Mononuclear cell (primary cell): ENCODE measurements around the gene PPM1N. TPM values are rescaled to one million over a fixed set of nuclear protein-coding genes. Genes with fewer than 3 reads are reported as not detected.

Source experiments
- H3K27me3 ChIP-seq: 2 replicates; pipeline ENCODE4 v1.6.0; 2011; ENCODE audit warnings: low read length, control low read depth; ENCODE audit not compliant: insufficient read depth
- H3K4me1 ChIP-seq: 2 replicates; pipeline ENCODE4 v1.5.1; 2011; ENCODE audit warnings: mild to moderate bottlenecking, low read length, control low read depth; ENCODE audit not compliant: insufficient read depth
- H3K4me3 ChIP-seq: 2 replicates; pipeline ENCODE4 v1.5.1; 2011; ENCODE audit warnings: mild to moderate bottlenecking, low read length, moderate library complexity
- H3K9me3 ChIP-seq: 2 replicates; pipeline ENCODE4 v1.5.1; 2011; ENCODE audit warnings: low read depth, mild to moderate bottlenecking, control low read depth, low read length
- total RNA-seq: library from RNA; depleted of rRNA; stranded (reverse); fragments of >200 nt; gene quantifications from one replicate; pipeline ENCODE4 v1.2.3, GENCODE V29; 2012

PPM1N gene, protein sequence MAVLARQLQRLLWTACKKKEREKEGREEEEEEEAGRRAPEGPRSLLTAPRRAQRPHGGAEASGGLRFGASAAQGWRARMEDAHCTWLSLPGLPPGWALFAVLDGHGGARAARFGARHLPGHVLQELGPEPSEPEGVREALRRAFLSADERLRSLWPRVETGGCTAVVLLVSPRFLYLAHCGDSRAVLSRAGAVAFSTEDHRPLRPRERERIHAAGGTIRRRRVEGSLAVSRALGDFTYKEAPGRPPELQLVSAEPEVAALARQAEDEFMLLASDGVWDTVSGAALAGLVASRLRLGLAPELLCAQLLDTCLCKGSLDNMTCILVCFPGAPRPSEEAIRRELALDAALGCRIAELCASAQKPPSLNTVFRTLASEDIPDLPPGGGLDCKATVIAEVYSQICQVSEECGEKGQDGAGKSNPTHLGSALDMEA
- 4.3 TPM for total RNA-seq

DNA sequence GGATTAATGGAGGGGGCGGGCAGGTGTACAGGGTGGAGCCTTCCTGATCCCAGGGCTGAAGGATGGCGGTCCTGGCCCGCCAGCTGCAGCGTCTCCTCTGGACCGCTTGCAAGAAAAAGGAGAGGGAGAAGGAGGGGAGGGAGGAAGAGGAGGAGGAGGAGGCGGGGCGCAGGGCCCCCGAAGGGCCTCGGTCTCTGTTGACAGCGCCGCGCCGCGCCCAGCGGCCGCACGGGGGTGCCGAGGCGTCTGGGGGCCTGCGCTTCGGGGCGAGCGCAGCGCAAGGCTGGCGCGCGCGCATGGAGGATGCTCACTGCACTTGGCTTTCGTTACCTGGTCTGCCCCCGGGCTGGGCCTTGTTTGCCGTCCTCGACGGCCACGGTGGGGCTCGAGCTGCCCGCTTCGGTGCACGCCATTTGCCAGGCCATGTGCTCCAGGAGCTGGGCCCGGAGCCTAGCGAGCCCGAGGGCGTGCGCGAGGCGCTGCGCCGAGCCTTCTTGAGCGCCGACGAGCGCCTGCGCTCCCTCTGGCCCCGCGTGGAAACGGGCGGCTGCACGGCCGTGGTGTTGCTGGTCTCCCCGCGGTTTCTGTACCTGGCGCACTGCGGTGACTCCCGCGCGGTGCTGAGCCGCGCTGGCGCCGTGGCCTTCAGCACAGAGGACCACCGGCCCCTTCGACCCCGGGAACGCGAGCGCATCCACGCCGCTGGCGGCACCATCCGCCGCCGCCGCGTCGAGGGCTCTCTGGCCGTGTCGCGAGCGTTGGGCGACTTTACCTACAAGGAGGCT, at the start of gene PPM1N:
Gene PPM1N, plus strand, starts transcription at position 33 of the 785 bp plus-strand sequence. Its CDS starts 30 bp downstream, at position 63.
- H3K4me1 ChIP-seq = peaks cover 73% of the 10 kb centered on the region
- H3K27me3 ChIP-seq = peaks cover 26% of the 10 kb centered on the region
- H3K4me3 ChIP-seq = peak within 1 kb of the TSS; percentile 0
- no peaks in the 10 kb centered on the region for H3K9me3 ChIP-seq

DNA sequence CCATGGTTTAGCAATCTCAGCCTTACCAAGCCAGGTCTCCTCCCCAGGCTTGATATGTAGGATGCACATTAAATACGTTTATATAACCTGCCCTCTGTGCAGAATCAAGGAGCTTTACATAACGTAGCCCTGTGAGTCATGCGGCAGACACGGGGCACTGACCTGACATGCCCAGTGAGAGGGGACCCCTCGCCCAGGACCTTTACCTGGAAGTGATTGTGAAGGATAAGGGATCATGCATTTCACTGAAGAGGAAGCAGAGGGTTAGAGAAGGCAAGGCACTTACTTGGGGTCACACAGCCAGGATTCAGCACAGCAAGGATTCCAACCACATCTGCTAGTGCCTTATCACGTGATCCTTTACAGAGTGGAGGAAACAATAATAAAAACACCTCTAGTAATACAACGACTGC, 49.4 kb upstream of the PPM1N start:
- H3K4me1 ChIP-seq = peaks cover 52% of the 10 kb centered on the region

DNA sequence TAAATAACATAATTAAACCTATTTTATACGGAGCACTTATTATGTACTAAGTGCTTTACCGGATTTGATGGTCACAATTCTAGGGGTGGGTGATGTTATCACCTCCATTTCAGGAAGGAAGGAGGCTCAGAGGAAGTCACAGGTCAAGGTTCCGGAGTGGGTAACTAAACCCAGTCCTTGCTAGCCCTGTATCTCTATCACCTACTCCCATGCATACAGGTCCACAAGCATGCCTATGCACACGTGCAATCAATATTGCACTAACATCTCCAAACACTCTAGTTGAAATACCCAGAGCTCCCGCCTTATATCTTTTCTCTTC, 48.3 kb upstream of the PPM1N start:
- Histone ChIP-seq H3K4me1 (peaks cover 54% of the 10 kb centered on the region), H3K4me3 (peak overlapping the region; percentile 56)

More for the DNA sequence above, 49.4 kb upstream of the PPM1N start:
- no peak overlapping the region for H3K4me3 ChIP-seq
- H3K9me3 ChIP-seq = no peaks in the 10 kb centered on the region
- peaks cover 3% of the 10 kb centered on the region for H3K27me3 ChIP-seq

DNA sequence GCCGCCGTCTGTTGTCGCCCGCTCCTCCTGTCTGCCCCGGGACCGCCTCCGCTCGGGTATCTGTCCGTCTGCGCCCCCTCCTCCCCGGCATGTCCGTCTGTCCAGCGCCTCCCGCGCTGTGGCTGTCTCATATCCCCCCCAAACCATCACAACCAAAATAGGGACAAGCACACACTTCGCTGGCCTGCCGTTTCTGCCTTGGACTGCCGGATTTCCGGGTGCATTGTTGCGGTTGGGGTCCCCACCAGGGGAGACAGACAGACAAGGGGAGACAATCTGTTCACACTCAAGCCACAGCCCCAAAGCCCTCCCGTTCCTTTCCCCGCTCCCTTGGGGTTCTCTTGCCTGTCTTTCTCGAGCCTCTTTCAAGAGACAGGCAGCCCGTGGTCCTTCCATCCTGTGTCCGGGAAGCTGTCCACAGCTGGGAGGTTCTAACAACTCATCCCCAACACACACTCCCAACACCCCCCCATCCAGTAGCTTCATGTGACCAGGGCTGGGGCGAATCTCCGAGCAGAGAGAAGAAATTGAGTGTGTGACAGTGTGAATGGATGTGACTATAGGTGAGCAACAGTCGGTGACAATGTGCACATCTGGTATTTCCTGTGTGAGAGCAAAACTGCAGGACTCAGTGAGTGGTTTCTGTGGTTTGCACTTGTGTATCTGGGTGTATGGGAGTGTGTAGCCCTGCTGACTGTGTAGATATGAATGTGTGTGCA, 47.0 kb upstream of the PPM1N start:
- H3K27me3 ChIP-seq = peaks cover 3% of the 10 kb centered on the region
- H3K9me3 ChIP-seq = no peaks in the 10 kb centered on the region
- H3K4me3 ChIP-seq = peak overlapping the region; percentile 53
- peaks cover 65% of the 10 kb centered on the region for H3K4me1 ChIP-seq

More for the DNA sequence above, 48.3 kb upstream of the PPM1N start:
- Histone ChIP-seq H3K9me3 (no peaks in the 10 kb centered on the region), H3K27me3 (peaks cover 3% of the 10 kb centered on the region)

DNA sequence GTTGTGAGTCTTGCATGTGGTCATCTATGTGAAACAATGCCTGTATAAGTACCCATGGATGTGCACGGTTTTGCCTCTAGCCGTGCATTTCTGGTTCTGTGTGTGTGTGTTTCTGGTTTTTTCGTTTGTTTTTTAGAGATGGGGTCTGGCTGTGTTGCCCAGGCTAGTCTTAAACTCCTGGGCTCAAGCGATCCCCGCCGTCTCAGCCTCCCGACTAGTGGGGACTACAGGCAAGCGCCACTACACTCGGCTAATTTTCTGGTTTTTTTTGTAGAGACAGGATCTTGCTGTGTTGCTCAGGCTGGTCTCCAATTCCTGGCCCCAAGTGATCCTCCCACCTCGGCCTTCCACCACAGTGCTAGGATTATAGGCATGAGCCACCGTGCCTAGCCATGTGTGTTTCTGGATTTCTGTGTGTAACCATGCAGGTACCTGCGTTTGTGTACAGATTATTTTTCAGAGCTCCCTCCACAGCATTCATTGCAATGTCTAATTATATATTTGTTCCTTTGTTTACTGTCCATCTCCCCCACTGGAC, 46.3 kb upstream of the PPM1N start:
- Histone ChIP-seq H3K9me3 (no peaks in the 10 kb centered on the region), H3K27me3 (peaks cover 3% of the 10 kb centered on the region), H3K4me3 (no peak overlapping the region), H3K4me1 (peaks cover 72% of the 10 kb centered on the region)

DNA sequence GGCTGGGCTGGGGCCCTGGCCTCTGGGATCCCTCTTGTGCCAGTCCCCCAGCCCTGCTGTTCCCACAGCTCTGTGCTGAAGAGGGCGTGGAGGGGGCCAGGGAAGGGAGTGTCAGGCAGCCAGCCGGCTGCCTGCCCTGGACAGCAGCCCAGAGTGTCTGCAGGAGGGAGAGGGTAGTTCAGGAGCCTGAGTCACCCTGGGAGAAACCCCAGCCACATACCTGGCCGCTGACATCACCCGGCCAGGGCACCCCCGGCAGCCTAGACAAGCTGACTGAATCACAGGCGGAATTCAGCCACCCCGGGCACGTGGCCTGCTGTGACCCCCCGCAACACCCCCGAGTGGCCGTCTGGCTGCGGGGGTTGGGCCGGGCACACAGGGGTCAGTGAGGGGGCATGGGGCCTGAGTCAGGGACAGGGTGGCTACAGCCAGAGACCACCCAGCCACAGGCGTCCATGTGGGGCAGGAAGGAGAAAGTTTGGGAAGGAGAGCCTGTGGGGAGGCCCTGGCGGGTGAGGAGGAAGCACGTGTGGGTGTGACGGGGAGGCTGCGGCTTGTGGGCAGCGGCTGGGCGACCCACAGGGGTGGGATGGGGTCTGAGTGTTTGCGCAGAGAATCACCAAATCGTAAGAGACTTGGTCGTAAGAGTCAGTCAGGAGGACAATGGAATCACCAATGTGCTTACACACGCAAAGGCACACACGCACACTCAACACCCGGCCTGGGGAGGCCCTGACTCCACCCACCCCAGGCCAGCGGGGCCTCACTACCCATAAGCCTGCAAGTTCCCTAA, 42.3 kb upstream of the PPM1N start:
- peaks cover 3% of the 10 kb centered on the region for H3K27me3 ChIP-seq
- H3K4me3 ChIP-seq = no peak overlapping the region
- H3K9me3 ChIP-seq = no peaks in the 10 kb centered on the region
- H3K4me1 ChIP-seq = peaks cover 55% of the 10 kb centered on the region

DNA sequence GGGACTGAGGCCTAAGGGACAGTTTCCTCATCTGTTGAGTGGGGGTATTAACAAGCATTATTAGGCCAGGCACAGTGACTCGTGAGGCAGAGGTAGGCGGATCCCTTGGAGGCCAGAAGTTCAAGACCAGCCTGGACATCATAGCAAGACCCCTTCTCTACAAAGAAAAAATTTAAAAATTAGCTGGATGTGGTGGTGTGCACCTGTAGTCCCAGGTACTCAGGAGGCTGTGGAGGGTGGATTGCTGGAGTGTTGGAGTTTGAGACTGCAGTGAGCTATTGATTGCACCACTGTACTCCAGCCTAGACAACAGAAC, 41.8 kb upstream of the PPM1N start:
- Histone ChIP-seq H3K27me3 (peaks cover 3% of the 10 kb centered on the region), H3K4me3 (no peak overlapping the region), H3K9me3 (no peaks in the 10 kb centered on the region), H3K4me1 (peaks cover 49% of the 10 kb centered on the region)

DNA sequence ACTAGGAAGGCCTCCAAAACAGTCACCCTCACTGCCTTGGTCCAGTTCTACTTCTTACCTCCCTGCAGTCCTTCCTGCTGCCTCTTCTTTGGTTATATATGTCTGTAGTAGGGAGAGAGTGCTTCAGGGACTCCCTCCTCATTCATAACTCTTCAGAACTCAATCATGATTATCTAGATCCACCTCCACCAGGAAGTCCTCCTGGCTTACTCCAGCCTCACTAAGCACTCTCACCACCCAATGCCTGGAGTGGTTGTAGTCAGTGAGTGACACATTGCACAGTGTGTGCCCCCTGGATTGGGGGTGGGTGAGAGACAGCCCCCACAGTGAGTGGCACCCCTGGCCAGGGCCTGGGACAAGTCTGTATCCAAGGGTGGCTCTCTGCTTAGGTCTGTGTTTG, 40.5 kb upstream of the PPM1N start:
- H3K9me3 ChIP-seq = no peaks in the 10 kb centered on the region
- peaks cover 37% of the 10 kb centered on the region for H3K4me1 ChIP-seq
- H3K4me3 ChIP-seq = no peak overlapping the region
- H3K27me3 ChIP-seq = no peaks in the 10 kb centered on the region

DNA sequence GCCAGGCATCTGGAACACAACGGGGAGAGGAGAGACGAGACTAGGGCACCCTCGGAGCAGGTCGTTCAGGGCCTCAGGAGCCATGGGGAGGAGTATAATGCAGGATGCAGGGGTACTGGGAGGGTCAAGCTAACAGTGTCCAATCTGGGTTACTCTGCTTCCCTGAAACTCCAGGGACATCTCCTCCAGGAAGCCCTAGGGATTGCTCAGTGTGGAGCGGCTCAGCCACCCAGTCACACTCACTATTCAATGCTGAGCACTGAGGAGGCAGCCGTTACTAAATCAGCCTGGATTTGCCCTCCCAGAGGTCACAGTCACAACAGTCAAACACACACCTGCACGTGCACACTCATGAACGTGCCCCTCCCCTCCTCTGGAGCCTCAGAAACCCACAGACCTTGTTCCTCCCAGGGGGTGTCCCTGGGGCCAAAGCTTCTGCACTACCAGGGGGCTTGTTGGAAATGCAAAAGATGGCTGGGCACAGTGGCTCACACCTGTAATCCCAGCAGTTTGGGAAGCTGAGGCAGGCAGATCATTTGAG, 37.4 kb upstream of the PPM1N start:
- H3K9me3 ChIP-seq = no peaks in the 10 kb centered on the region
- peaks cover 12% of the 10 kb centered on the region for H3K4me1 ChIP-seq
- no peak overlapping the region for H3K4me3 ChIP-seq
- peaks cover 3% of the 10 kb centered on the region for H3K27me3 ChIP-seq

DNA sequence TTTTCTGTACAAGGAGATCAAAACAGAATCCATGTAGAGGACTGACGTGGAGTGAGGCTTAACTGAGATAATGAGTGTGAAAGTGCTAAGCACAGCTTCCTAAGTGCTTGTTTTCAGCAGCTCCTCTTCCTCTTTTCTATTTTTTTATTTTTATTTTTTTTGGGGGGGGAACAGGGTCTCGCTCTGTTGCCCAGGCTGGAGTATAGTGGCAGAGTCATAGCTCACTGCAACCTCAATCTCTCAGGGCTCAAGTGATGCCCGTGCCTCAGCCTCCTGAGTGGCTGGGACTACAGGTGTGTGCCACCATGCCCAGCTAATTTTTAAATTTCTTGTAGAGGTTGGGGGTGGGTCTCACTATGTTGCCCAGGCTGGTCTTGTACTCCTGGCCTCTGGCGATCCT, 36.1 kb upstream of the PPM1N start:
- H3K9me3 ChIP-seq = no peaks in the 10 kb centered on the region

DNA sequence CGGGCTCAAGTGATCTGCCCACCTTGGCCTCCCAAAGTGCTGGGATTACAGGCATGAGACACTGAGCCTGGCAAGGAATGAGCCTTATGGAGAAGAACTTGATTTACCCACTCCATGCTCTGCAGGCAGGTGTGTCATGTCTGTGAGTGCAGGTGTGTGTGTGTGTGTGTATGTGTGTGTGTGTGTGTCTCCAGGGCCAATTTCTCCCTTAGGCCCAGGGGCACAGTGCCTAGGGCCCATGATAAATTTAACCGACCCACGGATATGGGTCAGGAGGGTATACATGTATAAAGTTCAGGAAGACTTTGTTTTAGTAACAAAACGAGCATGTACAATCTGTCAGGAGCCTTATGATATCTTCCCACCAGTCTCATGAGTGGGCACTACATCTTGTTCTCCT, 35.0 kb upstream of the PPM1N start:
- Histone ChIP-seq H3K4me3 (no peak overlapping the region), H3K4me1 (peaks cover 13% of the 10 kb centered on the region), H3K9me3 (no peaks in the 10 kb centered on the region), H3K27me3 (peaks cover 3% of the 10 kb centered on the region)

More for the DNA sequence above, 36.1 kb upstream of the PPM1N start:
- peaks cover 3% of the 10 kb centered on the region for H3K27me3 ChIP-seq
- no peak overlapping the region for H3K4me3 ChIP-seq
- H3K4me1 ChIP-seq = peaks cover 5% of the 10 kb centered on the region

DNA sequence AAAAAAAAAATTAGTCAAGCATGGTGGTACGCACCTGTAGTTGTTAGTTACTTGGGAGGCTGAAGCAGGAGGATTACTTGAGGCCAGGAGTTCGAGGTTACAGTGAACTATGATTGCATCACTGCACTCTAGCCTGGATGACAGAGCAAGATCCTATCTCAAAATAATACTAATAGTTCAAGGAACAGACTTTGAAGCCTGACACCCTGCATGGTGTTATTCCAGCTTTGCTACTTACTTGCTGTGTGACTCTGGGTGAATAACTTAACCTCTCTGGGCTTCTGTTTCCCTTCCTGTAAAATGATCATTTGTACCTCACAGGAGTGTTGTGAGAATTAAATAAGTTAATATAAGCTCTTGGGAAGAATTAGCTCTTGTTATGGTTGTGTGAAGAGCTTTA, 34.0 kb upstream of the PPM1N start:
- Histone ChIP-seq H3K27me3 (peaks cover 3% of the 10 kb centered on the region), H3K4me3 (no peak overlapping the region), H3K4me1 (peaks cover 18% of the 10 kb centered on the region), H3K9me3 (no peaks in the 10 kb centered on the region)

DNA sequence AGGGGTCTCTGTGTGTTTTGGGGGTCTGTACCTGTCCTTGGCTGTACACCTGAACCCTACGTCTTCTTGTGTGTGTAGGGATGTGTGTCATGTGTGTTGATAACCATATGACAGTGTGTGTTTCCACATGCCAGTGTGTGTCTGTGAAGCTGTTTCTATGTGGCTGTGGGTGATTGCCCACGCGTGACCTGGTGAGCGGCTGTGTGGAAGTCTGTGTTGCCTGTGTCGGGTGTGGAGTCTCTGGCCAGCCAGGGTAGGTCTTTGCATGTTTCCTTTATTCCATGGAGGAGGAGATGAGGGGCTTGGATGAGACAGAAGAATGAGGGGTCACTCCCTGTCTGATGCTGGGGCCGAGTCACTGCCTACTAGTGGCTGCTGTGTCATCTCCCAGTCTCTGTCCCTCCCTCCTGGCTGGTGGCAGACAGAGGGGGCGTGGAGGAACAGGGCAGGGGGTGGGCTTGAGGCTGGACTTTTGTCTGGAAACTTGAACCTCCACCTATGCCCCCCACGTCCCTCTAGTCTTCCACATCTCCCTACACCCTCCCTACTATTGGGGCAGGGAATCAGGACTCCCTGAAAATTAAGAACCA, 33.3 kb upstream of the PPM1N start:
- peaks cover 25% of the 10 kb centered on the region for H3K4me1 ChIP-seq

DNA sequence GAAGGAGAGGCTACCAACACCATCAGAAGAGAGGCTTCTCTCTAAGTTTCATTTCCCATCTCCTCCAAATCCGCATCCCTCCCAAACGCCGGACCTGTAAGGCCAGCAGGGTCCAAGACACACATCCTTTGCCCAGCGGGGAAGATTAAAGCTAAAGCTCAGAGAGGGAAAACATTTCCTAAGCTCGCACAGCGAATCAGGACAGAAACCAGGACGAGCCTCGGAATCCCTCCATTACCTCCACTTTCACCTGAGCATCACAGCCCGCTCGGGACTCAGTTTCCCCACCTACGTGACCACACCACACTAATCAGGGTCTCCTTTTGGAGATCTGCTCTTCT, 31.2 kb upstream of the PPM1N start:
- Histone ChIP-seq H3K27me3 (peaks cover 15% of the 10 kb centered on the region), H3K4me1 (peaks cover 36% of the 10 kb centered on the region)

More for the DNA sequence above, 33.3 kb upstream of the PPM1N start:
- H3K9me3 ChIP-seq = no peaks in the 10 kb centered on the region
- H3K4me3 ChIP-seq = no peak overlapping the region
- H3K27me3 ChIP-seq = peaks cover 3% of the 10 kb centered on the region

More for the DNA sequence above, 31.2 kb upstream of the PPM1N start:
- H3K4me3 ChIP-seq = peak overlapping the region; percentile 90
- no peaks in the 10 kb centered on the region for H3K9me3 ChIP-seq
